SJCRH30 (cell line): ENCODE measurements around the gene LRRC26. TPM values are rescaled to one million over a fixed set of nuclear protein-coding genes. Genes with fewer than 3 reads are reported as not detected.
A peak's percentile ranks its signal among the peaks of the same experiment; 100 is the strongest.
"Not testable (repeated sequence)": the region's sequence is repeated elsewhere in the genome, so short reads cannot be mapped to it uniquely, and the experiment has no call there.

Experiments
- DNase-seq, 2 experiments: peaks; one replicate each; pipeline ENCODE4 v3.0.0-alpha.2; 2015 to 2020
- H3K27ac ChIP-seq: fragments of 250-450 bp; sonication (Bioruptor Pico); 2 replicates; pipeline ENCODE4 v1.5.1; 2020; ENCODE audit warnings: mild to moderate bottlenecking, moderate library complexity
- H3K27me3 ChIP-seq: fragments of 250-450 bp; sonication (Bioruptor Pico); 2 replicates; pipeline ENCODE4 v1.5.1; 2020; ENCODE audit warnings: mild to moderate bottlenecking, moderate library complexity
- H3K36me3 ChIP-seq: fragments of 250-450 bp; sonication (Bioruptor Pico); 2 replicates; pipeline ENCODE4 v1.5.1; 2020; ENCODE audit warnings: mild to moderate bottlenecking, moderate library complexity
- H3K4me1 ChIP-seq: fragments of 250-450 bp; sonication (Bioruptor Pico); 2 replicates; pipeline ENCODE4 v1.5.1; 2020; ENCODE audit warnings: mild to moderate bottlenecking, moderate library complexity
- H3K4me3 ChIP-seq: fragments of 250-450 bp; sonication (Bioruptor Pico); 2 replicates; pipeline ENCODE4 v1.5.1; 2020; ENCODE audit warnings: mild to moderate bottlenecking, moderate library complexity
- H3K9me3 ChIP-seq: fragments of 250-450 bp; sonication (Bioruptor Pico); replicated peaks from 2 replicates; pipeline ENCODE4 v1.5.1; 2020; ENCODE audit warnings: mild to moderate bottlenecking, moderate library complexity
- total RNA-seq: library from RNA; depleted of rRNA; stranded (reverse); fragments of >200 nt; shearing (Covaris generic); gene quantifications from 2 replicates; pipeline ENCODE4 v1.2.3, GENCODE V29; 2014

Gene LRRC26
- total RNA-seq, 1 experiment from 2014 or later, result 0.24 TPM

DNA sequence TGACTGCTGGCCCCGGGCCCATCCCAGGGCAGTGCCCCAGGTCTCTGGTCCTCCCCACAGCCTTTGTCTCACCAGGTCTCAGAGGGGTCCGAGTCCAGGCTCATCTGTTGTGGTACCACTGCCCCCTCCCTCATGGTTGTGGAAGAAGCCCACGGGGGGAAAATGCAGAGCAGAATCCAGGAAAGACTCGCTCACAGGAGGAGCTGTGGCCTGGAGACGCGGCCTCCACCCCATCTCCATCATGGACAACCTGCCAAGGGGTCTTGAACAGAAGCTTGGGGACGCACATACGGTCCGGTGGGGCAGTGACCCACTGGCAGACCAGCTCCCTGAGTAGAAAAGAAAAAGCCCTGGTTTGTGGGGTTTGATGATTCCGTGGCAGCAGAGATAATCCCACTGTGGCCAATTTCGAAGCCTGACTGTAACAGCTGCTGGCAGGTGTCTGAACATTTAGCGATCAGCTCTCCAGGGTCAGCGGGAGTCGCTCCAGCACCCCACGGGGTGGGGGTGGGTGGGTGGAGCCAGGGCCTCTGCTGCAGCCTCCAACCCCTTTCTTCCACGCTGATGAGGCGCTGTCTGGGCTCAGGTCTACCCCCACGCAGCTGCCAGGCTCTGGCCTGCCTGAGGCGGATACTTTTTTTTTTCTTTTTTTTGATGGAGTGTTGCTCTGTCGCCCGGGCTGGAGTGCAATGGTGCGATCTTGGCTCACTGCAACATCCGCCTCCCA lies 32.8 kb downstream of the LRRC26 start:
- H3K36me3 ChIP-seq, result no peaks in the 10 kb centered on the region
- peak; percentile 99 for DNase-seq
- peaks cover 26% of the 10 kb centered on the region for H3K4me1 ChIP-seq
- H3K4me3 ChIP-seq, result peak overlapping the region; percentile 44
- no peaks in the 10 kb centered on the region; the same call in 1 of the 2 replicates for H3K27me3 ChIP-seq
- H3K27ac ChIP-seq, result peak overlapping the region; percentile 100
- no peaks in the 10 kb centered on the region for H3K9me3 ChIP-seq

DNA sequence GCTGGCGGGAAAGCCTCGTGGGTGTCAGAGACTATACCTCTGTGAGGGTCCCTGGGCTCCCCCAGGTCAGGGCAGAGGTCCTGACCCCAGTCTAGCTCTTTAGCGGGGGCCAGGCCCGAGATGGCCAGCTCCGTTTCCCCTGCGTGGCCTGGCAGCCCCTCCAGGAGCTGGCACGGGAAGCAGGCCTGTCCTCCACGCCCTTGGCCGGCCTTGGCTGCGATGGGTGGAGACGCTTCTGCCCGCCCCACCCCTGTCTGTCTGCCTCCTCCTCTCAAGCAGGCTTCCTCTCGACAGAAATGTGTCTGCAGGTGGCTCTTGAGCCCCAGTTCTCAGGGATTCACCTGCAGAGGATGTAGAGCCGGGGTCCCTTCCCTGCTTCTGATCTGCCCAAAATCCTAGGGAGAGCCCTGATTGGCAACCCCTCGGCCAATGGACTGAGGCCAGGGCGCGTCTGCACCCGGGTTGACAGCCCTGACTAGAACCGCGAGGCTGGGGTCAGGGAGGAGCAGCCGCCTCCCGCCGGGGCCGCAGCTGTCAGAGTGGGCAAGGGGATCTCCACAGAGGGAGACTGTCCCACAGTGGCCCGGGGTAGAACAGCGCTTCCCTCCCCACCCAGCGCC lies 33.5 kb downstream of the LRRC26 start:
- H3K27ac ChIP-seq, result peak overlapping the region; percentile 100
- no peaks in the 10 kb centered on the region for H3K27me3 ChIP-seq
- H3K4me3 ChIP-seq, result peak overlapping the region; percentile 44
- H3K9me3 ChIP-seq, result no peaks in the 10 kb centered on the region
- DNase-seq, result peak; percentile 88 to 90
- peaks cover 26% of the 10 kb centered on the region for H3K4me1 ChIP-seq
- H3K36me3 ChIP-seq, result no peaks in the 10 kb centered on the region

DNA sequence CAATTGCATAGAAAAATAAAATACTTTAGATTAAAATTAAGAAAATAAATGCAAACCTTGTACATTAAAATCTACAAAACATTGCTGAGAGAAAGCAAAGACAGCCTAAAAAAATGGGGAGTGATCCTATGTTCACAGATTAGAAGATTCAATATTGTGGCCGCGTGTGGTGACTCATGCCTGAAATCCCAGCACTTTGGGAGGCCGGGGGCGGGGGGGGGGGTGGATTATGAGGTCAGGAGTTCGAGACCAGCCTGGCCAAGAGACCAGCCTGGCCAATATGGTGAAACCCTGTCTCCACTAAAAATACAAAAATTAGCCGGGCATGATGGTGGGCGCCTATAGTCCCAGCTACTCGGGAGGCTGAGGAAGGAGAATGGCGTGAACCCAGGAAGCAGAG lies 34.7 kb downstream of the LRRC26 start:
- not testable (repeated sequence) for H3K36me3 ChIP-seq, H3K9me3 ChIP-seq, DNase-seq, H3K4me3 ChIP-seq, H3K27ac ChIP-seq, H3K27me3 ChIP-seq
- peaks cover 26% of the 10 kb centered on the region for H3K4me1 ChIP-seq

DNA sequence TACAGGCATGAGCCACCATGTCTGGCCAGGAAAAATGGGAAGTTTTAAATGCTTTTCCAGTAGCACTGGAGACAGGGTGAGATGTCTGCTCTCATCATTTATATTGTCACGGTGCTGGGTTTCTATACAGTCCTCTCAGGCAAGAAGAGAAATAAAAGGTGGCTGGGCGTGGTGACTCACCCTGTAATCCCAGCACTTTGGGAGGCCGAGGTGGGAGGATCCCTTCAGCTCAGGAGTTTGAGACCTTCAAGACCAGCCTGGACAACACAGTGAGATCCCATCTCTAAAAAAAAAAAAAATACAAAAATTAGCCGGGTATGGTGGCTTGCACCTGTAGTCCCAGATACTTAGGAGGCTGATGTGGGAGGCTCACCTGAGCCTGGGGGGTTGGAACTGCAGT lies 35.7 kb downstream of the LRRC26 start:
- Histone ChIP-seq H3K4me3 (no peak overlapping the region), H3K27ac (no peak overlapping the region), H3K36me3 (no peaks in the 10 kb centered on the region), H3K9me3 (no peaks in the 10 kb centered on the region), H3K4me1 (peaks cover 26% of the 10 kb centered on the region), H3K27me3 (no peaks in the 10 kb centered on the region)
- no peak for DNase-seq

DNA sequence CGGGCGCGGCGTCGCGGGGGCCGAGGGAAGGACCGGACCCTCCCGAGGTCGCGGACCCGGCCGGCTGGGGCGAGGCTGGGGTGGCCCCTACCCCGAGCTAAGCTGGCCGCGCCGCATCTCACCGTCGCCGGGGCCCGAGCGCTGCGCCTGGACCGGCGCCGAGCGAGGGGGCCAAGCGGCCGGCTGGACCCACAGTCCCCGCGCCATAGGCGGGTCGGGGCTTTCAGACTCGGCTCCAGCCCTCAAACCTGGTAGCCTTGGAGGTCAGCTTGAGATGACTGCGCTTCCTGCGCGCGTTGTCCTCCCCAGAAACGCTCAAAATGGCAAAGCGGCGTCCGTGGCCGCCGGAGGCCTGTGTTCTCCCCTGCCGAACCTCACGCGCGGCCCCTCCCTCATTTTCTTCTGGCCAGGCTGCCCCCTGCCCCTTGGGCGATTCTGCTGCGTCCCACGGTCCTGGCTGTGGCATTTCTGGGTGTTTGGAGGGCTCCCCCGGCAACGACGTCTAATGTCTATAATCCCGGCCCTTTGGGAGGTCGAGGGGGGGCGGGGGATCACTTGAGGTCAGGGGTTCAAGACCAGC lies 39.6 kb downstream of the LRRC26 start:
- Histone ChIP-seq H3K27me3 (no peaks in the 10 kb centered on the region), H3K4me3 (peak overlapping the region; percentile 68), H3K9me3 (no peaks in the 10 kb centered on the region), H3K4me1 (peaks cover 9% of the 10 kb centered on the region; the same call in 1 of the 2 replicates), H3K36me3 (no peaks in the 10 kb centered on the region), H3K27ac (peak overlapping the region; percentile 42; the same call in 1 of the 2 replicates)
- DNase-seq, result peak; percentile 43 to 48

DNA sequence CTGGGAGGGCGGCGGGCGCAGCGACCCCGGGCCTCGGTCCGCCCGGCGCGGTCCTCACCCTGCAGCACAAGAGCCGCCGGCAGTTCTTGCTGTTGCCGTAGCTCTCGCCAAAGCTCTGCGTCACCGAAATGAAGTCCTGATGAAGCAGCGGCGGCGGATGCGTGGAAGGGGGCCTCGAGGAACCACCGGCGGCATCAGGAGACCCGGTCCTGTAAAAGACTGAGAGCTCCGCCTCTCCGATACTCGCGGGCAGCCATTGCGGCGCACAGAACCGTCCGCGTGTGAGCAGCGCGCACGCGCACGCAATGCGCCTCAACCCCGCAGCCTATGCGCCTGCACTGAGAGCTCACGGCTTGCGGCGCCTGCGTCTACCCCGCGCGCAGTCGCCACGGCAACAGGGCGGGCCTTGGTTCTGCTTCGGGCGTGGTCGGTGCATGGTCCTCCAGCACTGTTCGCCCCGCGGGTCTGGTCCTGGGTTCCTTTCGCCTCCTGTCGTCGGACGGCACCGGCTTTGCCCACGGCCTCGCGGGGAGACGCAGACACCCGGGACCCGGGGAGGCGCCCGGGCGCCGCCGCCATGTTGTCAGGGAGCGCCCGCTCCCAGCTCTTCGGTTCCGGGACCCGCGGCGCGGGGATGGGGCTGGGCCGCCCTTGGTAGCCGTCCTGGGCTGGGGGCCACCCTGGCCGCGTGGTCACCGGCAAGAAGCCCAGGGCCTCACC lies 40.2 kb downstream of the LRRC26 start:
- Histone ChIP-seq H3K36me3 (no peaks in the 10 kb centered on the region), H3K4me3 (peak overlapping the region; percentile 68), H3K27me3 (no peaks in the 10 kb centered on the region), H3K4me1 (peaks cover 5% of the 10 kb centered on the region; the same call in 1 of the 2 replicates), H3K9me3 (no peaks in the 10 kb centered on the region), H3K27ac (peak overlapping the region; percentile 42)
- DNase-seq, result peak; percentile 91 to 94

DNA sequence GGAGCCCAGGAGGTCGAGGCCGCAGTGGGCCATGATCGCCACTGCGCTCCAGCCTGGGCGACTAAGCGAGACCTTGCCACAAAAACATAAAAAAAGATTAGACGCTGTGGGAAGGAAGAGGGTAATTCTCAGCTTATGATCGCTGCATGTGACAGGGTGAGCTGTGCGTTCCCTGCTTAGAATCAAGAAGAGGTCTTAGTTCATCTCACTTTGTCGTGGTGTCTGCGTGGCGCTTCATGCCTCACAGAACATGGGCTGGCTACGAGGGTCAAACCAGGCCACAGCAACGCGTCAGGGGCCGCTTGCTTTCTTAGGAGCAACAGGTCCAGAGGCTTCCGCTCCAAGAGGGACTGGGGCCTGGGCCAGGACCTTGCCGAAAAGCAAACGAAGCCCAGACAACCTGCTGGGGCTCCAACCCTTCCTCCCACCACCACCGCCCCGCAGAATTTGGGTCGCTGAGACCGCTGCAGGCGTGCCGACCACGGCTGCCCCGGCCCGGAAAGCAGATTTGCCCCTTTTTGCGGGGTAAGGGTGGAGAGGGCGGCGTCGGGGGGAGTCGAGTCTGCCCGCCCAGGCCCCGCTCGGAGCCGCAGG lies 40.9 kb downstream of the LRRC26 start:
- Histone ChIP-seq H3K36me3 (no peaks in the 10 kb centered on the region), H3K4me1 (peaks cover 5% of the 10 kb centered on the region; the same call in 1 of the 2 replicates), H3K27me3 (no peaks in the 10 kb centered on the region), H3K9me3 (no peaks in the 10 kb centered on the region), H3K27ac (peak overlapping the region; percentile 42), H3K4me3 (peak overlapping the region; percentile 68)
- DNase-seq, result peak; percentile 28 to 47

DNA sequence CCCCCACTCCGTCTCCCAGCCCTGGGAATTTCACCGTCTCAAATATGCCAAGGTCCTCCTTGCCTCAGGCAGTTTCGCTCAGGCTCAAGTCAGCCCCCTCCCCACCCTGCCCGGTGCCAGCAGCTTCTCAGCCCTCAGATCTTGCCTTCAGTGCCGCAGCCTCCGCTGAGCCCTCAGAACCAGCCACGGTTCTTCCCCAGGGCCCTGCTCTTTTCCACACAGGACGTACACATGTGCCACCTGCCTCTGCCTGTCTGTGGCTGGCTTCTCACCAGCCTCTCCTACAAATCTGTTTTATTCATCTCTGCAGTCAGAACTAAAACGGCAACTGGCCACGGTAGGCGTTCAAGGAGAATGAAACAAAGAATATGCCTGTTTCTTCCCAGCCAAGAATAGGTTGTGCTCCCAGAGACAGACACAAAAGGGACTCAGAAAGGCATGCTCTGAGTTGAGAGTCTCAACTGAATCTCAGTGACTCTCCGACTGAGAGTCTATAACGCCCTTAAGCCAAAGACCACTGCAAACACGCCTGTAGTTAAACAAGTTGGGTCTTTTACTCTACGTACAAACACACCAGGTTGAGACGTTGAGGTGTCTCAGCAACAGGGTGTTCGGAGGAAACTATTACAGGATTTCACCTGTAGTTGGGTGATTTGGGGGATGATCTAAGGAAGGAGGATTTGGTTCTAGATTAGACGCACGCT lies 41.5 kb downstream of the LRRC26 start:
- DNase-seq, result peak; percentile 78 to 87
- no peaks in the 10 kb centered on the region for H3K27me3 ChIP-seq
- H3K9me3 ChIP-seq, result no peaks in the 10 kb centered on the region
- peak overlapping the region; percentile 42 for H3K27ac ChIP-seq
- peak overlapping the region; percentile 68 for H3K4me3 ChIP-seq
- H3K4me1 ChIP-seq, result peaks cover 5% of the 10 kb centered on the region; the same call in 1 of the 2 replicates
- H3K36me3 ChIP-seq, result no peaks in the 10 kb centered on the region

DNA sequence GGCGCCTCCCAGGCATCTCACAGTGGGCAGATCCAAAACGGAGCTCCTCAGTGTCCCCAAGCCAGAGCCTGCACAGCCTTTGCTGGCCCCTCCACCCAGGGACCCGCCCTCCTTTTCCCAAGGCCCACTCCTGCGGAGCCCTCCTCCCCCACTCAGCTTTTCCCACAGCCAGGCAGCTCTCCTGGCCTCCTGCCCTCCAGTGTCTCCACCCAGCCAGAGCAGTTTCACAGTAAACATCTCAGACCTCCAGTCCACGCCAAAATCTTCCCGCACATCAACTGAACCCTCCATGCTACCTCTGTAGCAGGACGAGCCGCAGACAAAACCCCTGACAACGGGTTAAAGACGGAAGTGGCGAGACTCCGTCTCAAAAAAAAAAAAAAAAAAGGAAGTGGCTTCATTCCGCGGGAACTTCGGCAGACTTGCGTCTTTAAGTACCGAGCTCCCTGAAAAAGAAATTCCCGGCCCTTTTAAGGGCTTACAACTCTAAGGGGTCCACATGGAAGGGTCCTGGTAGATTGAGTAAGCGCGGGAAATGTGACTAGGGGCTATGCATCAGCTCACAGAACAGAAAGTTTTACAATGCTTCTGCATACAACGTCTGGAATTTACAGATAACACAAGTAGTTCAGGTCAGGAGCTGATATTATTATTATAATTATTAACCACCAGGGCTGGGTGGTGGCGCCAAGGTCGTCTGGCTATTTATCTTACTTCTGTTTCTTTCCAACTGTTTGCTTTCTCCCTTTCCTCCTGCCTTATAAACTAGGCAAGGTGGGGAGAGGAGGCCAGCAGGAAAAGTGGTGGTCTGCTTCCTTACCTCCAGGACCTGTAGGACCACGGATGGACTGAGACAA lies 42.3 kb downstream of the LRRC26 start:
- no peaks in the 10 kb centered on the region for H3K36me3 ChIP-seq
- no peaks in the 10 kb centered on the region for H3K9me3 ChIP-seq
- no peaks in the 10 kb centered on the region for H3K27me3 ChIP-seq
- H3K4me3 ChIP-seq, result peak overlapping the region; percentile 68
- H3K27ac ChIP-seq, result peak overlapping the region; percentile 42; the same call in 1 of the 2 replicates
- no peak for DNase-seq
- peaks cover 5% of the 10 kb centered on the region; the same call in 1 of the 2 replicates for H3K4me1 ChIP-seq

DNA sequence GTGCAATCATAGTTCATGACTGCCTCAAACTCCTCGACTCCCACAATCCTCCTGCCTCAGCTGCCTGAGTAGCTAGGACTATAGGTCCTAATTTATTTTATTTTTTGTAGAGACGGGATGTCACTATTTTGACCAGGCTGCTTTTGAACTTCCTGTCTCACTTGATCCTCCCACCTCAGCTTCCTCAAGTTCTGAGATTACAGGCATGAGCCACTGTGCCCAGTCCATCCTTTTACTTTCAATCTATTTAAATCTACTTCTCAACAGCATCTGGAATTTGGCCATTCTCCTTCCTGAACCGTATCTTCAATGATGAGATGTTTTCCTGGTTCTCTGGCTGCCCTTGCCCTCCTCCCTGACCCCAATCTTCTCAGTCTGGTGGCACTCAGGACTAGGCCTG lies 43.1 kb downstream of the LRRC26 start:
- no peak for DNase-seq
- H3K36me3 ChIP-seq, result no peaks in the 10 kb centered on the region
- no peaks in the 10 kb centered on the region for H3K27me3 ChIP-seq
- H3K9me3 ChIP-seq, result no peaks in the 10 kb centered on the region
- H3K4me3 ChIP-seq, result no peak overlapping the region
- peaks cover 7% of the 10 kb centered on the region; the same call in 1 of the 2 replicates for H3K4me1 ChIP-seq
- H3K27ac ChIP-seq, result no peak overlapping the region

DNA sequence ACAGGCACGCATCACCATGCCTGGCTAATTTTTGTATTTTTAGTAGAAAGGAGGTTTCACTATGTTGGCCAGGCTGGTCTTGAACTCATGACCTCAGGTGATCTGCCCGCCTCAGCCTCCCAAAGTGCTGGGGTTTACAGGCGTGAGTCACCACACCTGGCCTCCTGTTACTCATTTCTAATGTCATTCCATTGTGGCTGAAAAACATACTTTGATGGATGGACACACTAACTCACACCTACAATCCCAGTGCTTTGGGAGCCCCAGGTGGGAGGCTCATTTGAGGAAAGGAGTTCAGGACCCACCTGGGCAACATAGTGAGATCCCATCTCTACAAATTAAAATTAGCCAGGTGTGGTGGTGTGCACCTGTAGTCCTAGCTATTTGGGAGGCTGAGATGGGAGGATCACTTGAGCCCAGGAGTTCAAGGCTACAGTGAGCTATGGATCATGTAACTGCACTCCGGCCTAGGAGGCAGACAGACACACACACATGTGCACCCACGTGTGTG lies 45.8 kb downstream of the LRRC26 start:
- not testable (repeated sequence) for DNase-seq, H3K4me1 ChIP-seq, H3K27me3 ChIP-seq, H3K27ac ChIP-seq, H3K4me3 ChIP-seq, H3K36me3 ChIP-seq, H3K9me3 ChIP-seq

DNA sequence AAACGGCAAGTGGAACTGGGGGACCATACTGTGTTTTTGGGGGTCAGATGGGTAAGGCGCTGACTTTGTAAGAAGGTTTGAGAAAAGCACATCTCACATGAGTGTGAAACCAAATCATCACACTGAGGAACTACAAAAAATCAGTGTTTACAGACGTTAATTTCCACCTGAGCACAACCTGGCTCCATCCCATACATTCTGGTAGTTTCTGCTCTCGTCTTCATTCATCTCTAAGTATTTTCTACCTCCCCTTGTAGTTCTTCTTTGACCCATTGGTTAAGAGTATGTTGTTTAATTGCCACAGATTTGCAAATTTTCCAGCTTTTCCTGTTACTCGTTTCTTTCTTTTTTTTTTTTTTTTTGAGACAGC lies 46.4 kb downstream of the LRRC26 start:
- no peak for DNase-seq

DNA sequence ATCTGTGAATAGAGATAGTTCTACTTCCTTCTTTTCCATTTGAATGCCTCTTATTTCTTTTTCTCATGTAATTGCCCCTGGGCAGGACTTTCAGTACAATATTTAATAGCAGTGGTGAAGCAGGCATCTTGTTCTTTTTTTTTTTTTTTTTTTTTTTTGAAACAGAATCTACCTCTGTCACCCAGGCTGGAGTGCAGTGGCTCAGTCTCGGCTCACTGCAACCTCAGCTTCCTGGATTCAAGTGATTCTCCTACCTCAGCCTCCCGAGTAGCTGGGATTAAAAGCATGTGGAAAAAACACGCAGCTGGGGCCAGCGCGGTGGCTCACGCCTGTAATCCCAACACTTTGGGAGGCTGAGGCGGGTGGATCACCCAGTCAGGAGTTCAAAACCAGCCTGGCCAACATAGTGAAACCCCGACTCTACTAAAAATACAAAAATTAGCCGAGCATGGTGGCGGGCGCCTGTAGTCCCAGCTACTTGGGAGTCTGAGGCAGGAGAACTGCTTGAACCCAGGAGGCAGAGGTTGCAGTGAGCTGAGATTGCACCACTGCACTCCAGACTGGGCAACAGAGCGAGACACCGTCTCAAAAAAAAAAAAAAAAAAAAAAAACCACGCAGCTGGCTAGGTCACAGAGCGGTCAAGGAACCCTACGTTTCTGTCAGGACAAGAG lies 46.9 kb downstream of the LRRC26 start:
- not testable (repeated sequence) for H3K9me3 ChIP-seq, H3K4me3 ChIP-seq, H3K27ac ChIP-seq, DNase-seq, H3K27me3 ChIP-seq, H3K36me3 ChIP-seq, H3K4me1 ChIP-seq

More for the DNA sequence above, 46.4 kb downstream of the LRRC26 start:
- Histone ChIP-seq H3K27ac (no peak overlapping the region), H3K9me3 (no peaks in the 10 kb centered on the region), H3K36me3 (no peaks in the 10 kb centered on the region), H3K4me3 (no peak overlapping the region), H3K27me3 (no peaks in the 10 kb centered on the region), H3K4me1 (peaks cover 6% of the 10 kb centered on the region; the same call in 1 of the 2 replicates)
